CD4-positive, alpha-beta T cell treated with Interferon alpha-2 for 1 hour (primary cell): ENCODE data around the gene GABRE.
"Not testable (repeated sequence)": the region's sequence is repeated elsewhere in the genome, so short reads cannot be mapped to it uniquely, and the experiment has no call there.

Experiments
- DNase-seq, 2 donors: peaks; one replicate each; pipeline ENCODE4 v3.0.0-alpha.2; 2020 to 2022

Gene GABRE

DNA sequence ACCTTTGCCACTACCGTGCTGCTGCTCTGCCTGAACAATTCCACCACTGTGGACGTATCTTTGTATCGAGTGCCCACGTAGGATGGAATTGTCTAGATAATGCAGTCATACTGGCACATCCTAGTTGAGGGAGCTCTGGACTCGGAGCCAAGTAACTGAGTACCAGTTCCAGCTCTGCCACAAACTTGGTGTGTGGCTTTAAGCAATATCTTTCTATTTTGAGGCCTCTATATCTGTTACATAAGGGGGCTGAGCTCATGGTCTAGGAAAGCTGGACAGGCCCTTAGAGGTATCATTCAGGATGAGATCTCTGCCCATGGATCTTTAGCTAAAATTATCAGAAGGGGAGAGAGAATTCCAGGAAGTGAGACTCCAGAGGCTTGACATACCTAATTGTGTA is 12.4 kb downstream of the GABRE start:
- no peak for DNase-seq

GRCh38 chrX:151958101-151958500 is 16.4 kb downstream of the GABRE start:
- no peak for DNase-seq

- no peak for DNase-seq
Observed at GRCh38 chrX:151954730-151955129, 19.7 kb downstream of the GABRE start.

GRCh38 chrX:151938172-151938571 is 36.3 kb downstream of the GABRE start:
- no peak for DNase-seq

DNA sequence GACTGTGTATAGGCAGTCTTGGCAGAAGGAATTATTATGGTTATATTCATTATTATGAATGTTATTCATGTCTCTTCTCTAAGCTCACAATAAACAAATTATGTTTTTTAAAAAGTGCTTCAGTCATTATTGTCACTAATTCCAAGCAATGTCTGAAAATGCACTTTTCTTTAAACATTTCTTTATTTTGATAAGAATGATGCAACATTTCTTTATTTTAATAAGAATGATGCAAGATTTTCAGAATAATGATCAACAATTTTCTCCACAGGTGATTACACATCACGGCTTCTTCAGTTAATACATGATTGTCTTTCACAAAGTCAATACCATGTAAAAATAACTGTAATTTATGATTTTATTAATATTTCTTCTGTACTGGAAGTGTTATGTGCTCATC is 39.1 kb downstream of the GABRE start:
- no peak for DNase-seq

DNA sequence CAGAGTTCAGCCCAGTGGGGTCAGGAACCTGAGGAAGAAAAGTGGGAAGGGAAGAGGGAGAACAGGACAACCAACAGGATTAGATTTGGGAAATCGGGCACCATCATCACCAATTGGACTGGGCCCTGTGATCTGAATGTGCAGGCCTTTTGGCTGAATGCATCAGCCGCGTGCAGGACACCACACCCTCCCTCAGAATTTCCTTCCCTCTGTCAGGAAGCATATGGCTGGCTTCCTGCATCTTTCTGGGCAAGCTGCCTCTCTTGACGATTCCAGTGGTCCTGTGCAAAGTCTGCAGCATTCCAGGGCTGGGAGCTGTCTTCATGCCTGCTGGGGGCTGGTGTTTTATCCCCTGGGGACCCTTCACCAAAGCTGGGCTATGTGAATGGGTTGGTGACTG is 45.4 kb downstream of the GABRE start:
- DNase-seq: no peak

- no peak for DNase-seq
Observed at GRCh38 chrX:151923648-151924047, 50.8 kb downstream of the GABRE start.

GRCh38 chrX:151922692-151923091 is 51.8 kb downstream of the GABRE start:
- no peak for DNase-seq

DNA sequence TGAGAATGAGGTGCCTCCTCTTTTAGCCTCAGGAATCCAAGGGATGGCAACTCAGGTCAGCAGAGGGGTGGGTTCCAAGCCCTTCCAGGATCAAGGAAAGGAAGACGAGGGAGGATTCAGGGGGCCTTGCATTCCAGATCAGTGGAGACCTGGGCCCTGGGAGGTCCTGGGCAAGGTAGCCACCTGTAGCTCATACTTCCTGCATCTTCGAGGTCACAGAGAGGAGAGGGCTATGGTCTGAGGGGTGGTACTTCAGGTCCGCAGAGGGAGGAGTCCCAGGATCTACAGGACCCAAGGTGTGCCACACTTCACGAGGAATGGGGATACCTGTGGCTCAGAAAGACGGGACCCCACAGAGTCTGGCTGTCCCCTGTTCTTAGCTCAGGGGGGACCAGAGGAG is 52.6 kb downstream of the GABRE start:
- DNase-seq: no peak

- no peak for DNase-seq
Observed at GRCh38 chrX:151921292-151921691, 53.2 kb downstream of the GABRE start.

- no peak for DNase-seq
Observed at GRCh38 chrX:151920530-151920929, 53.9 kb downstream of the GABRE start.

DNA sequence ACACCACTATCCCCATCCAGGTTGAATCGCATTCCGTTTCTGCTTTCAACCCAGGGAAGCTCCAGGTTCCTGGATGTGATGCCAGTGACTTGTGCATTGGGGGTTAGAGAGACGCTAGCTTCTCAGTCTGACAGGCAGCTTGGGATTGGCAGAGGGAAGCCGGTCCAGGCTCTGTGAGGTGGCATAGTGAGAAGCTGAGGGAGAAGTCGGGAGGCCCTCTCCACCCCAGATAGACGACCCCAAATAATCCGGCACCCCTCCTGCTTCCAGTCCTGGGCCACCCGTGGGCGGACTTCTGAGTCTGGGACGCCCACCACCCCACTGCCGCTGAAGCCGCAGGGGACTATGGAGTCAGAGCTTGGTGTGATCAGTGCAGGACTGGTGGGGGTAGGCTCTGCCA is 54.4 kb downstream of the GABRE start:
- DNase-seq: no peak

DNA sequence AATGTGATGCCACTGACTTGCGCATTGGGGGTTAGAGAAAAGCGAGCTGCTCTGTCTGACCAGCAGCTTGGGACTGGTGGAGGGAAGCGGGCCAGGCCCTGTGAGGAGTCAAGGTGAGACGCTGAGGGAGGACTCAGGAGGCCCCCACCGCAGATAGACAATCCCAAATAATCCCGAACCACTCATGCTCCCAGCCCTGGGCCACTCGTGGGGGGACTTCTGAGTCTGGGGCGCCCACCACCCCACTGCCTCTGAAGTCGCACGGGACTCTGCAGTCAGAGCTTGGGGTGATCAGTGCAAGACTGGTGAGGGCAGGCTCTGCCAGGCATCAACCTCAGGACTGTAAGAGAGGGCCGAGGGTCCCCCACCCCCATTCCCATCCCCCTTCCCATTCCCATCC is 54.9 kb downstream of the GABRE start:
- no peak for DNase-seq

- not testable (repeated sequence) for DNase-seq
Observed at GRCh38 chrX:151918736-151919135, 55.7 kb downstream of the GABRE start.

- no peak for DNase-seq
Observed at GRCh38 chrX:151912780-151913179, 61.7 kb downstream of the GABRE start, which contains the start of gene MAGEA4. Gene MAGEA4 (plus strand): TSS chrX:151912889. CDS start chrX:151923665, 10,776 bp downstream.

DNA sequence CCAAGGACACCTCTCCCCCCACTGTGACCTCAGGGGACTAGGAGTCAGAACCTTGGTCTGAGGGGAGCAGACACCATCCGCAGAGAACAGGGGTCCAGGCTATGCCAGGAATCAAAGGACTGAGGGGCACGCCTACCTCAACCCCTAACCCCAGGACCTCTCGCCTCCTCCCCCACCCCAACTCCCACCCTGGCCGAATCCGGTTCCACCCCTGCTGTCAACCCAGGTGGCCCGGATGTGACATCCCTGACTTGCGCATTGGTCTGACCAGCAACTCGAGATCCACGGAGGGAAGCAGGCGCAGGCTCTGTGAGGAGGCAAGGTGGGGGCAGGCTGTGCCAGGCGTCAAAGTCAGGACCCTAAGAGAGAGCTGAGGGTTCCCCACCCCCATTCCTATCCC is 62.3 kb downstream of the GABRE start:
- DNase-seq: no peak

DNA sequence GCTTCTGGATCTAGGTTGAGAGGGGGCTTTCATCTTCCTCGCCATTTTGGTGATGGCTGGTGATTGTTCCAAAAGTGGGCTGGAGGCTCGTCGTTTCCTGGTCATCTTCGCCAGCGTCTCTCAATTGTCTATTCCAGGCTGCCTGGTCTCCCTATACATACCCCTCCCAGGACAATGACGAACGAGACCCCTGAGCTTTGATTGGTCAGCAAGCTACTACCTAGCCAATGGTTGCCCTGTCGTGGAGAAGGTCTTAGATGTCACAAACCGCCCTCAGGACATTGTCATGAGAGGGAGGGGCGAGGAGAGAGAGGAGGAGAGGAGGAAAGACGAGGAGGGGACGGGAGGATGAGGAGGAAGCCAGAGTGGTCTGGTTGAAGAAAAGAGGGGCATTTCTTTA is 69.5 kb downstream of the GABRE start:
- DNase-seq: no peak
